Renal pelvis (tissue), 4 donors: Measurements from ENCODE around the gene GRM6. TPM values are rescaled to one million over a fixed set of nuclear protein-coding genes. Genes with fewer than 3 reads are reported as not detected.

Source experiments
- DNase-seq: peaks from one replicate; pipeline ENCODE4 v3.0.0-alpha.2; 2013
- polyA plus RNA-seq, 3 donors: library from polyadenylated mRNA; unstranded; fragments of 120-200 nt; gene quantifications; one replicate each; pipeline ENCODE4 v1.2.1, GENCODE V29; 2013; ENCODE audit not compliant: insufficient read length in 3 of 3

GRM6 gene
- polyA plus RNA-seq, 3 donors, result 0.74 to 2.1 (median 1.7) TPM

- no peak for DNase-seq
Observed at GRCh38 chr5:178984145-178985072, 10.7 kb downstream of the GRM6 start.

DNA sequence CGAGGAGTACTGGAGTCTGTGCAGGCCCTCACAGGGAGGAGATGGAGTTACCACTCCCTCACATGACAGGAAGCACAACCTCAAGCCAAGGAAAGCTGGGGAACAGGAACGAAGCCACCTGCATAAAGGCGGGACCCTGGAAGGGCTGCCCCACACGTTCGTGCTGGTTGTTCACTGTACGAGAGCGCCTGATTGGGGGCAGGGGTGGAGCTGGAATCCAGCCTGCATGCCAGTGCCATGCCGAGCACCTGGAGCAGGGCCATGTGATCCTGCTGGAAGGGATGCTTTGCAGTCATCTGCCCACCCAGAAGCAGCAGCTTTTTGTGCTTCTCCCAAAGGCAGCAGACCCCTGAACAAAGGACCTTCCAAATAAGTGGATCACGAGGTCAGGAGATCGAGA is 11.4 kb downstream of the GRM6 start:
- DNase-seq, result no peak

DNA sequence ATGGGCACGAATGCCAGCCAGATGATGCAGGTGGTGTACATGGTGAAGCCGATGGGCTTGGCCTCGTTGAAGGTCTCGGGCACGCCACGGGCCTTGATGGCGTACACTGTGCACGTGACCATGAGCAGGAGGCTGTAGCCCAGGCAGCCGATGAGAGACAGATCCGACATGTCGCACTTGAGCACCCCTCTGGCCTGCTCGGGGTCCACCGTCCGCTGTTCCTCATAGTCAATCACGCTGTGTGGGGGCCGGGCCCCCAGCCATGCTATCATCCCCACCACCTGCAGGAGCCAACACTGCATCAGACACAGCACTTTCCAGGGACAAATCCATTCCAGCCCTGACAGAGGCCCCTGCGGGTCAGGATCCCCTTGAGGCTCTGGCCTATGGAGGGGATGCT is 12.2 kb downstream of the GRM6 start:
- DNase-seq, result no peak

GRCh38 chr5:178981381-178981780 is 13.7 kb downstream of the GRM6 start:
- no peak for DNase-seq

- DNase-seq, result no peak
Observed at GRCh38 chr5:178965465-178966055, 29.6 kb downstream of the GRM6 start.

GRCh38 chr5:178941361-178941760 is 53.8 kb downstream of the GRM6 start:
- DNase-seq, result no peak

- peak; percentile 97 for DNase-seq
Observed at GRCh38 chr5:178940569-178941360, 54.4 kb downstream of the GRM6 start, which contains the start of gene ZNF454. ZNF454 (plus strand) TSS chr5:178941198; CDS start chr5:178942792, 1,594 bp downstream.

DNA sequence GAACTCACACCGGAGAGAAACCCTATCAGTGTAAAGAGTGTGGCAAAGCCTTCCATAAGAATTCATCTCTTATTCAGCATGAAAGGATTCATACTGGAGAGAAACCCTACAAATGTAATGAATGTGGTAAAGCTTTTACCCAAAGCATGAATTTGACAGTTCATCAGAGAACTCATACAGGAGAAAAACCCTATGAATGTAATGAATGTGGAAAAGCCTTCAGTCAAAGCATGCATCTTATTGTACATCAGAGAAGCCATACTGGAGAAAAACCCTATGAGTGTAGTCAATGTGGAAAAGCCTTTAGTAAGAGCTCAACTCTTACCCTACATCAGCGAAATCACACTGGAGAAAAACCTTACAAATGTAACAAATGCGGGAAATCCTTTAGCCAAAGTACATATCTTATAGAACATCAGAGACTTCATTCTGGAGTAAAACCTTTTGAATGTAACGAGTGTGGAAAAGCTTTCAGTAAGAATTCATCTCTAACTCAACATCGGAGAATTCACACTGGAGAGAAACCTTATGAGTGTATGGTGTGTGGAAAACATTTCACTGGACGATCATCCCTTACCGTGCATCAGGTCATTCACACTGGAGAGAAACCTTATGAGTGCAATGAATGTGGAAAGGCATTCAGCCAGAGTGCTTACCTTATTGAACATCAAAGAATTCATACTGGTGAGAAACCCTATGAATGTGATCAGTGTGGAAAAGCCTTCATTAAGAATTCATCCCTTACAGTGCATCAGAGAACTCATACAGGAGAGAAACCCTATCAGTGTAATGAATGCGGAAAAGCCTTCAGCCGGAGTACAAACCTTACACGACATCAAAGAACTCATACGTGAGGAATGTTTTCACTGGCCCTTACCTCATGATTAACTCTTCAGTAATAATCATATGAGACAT is 63.0 kb downstream of the GRM6 start:
- DNase-seq, result no peak

Other genes starting within 250 kb of the GRM6 start
- gene ZNF354B, start 135.4 kb downstream of the GRM6 start, polyA plus RNA-seq, result 10 to 100 TPM; 19.8 to 32.3 (median 28.2) TPM
- gene ZFP2, start 99.4 kb downstream of the GRM6 start, polyA plus RNA-seq, result 1 to 10 TPM; 6.1 to 8.3 (median 7.7) TPM
- 10 to 100 TPM in 1 of 3 donors, 1 to 10 TPM in 2; 6.0 to 10.3 (median 9.2) TPM for gene ZNF454, start 54.1 kb downstream of the GRM6 start, polyA plus RNA-seq
- gene ZNF879, start 28.5 kb upstream of the GRM6 start, polyA plus RNA-seq, result 1 to 10 TPM; 8.0 to 8.6 (median 8.5) TPM
- gene ZNF354C, start 65.1 kb upstream of the GRM6 start, polyA plus RNA-seq, result 10 to 100 TPM; 15.8 to 16.2 (median 15.9) TPM